Inflammatory macrophage treated with lipopolysaccharide for 1 hour (primary cell): ENCODE measurements around the gene FGFBP3.
"Not testable (repeated sequence)": the region's sequence is repeated elsewhere in the genome, so short reads cannot be mapped to it uniquely, and the experiment has no call there.

Source experiments
- DNase-seq, 2 donors: peaks; one replicate each; pipeline ENCODE4 v3.0.0-alpha.2; 2020 to 2022

The FGFBP3 gene

GRCh38 chr10:91897421-91897820 lies 11.9 kb downstream of the FGFBP3 start:
- DNase-seq: no peak

- DNase-seq: no peak
Observed at GRCh38 chr10:91896212-91896756, 13.0 kb downstream of the FGFBP3 start.

GRCh38 chr10:91894261-91894685 lies 15.0 kb downstream of the FGFBP3 start:
- not testable (repeated sequence) for DNase-seq

DNA sequence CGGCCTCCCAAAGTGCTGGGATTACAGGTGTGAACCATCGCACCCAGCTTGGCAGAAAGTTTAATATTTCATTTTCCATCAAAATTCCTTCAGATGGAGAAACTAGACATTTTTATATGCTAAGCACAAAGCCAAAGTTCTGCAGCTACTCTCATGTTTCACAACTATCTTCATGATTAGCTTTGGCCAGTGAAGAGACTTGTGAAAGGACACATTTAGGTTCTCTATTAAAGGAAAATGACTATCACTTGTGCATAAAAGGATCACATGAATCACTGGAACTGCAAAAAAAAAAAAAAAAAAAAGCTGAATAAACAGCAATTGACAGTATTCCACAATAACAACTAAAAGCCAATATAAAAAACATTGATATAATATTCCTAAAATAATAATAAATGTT lies 16.2 kb downstream of the FGFBP3 start:
- no peak for DNase-seq

DNA sequence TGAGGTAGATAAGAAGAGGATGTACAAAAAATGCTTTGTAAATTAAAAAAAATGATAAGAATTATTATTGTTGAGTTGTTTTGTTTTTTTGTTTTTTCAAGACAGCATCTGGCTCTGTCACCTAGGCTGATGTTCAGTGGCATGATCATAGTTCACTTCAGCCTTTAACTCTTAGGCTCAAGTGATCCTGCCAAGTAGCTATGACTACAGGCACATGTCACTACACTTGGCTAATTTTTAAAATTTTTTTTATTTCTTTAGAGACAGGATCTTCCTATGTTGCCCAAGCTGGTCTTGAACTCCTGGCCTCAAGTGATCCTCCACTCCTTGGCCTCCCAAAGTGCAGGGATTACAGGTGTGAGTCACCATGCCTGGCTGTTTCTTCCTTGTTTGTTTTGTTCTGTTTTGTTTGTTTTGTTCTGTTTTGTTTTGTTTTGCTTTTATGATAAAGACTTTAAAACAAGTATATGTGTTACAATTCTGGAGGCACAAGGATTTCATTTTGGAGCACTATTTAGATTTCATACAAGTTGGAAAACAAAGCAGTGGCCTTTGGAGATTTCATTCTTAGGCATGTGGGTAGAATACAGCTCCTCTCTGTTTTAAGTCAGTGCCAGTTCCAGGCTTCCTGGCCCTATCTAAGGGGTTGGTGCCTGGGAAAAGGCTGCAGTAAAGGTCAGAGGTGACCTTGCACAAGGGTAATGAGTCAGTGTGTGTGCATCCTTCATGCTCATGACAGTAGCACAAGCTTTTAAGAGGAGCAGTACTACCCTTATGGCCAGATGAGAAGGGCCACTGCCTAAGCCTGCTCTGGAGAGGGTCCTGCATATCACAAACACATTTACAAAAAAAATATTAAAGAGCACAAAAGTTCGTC lies 17.9 kb downstream of the FGFBP3 start:
- no peak for DNase-seq

DNA sequence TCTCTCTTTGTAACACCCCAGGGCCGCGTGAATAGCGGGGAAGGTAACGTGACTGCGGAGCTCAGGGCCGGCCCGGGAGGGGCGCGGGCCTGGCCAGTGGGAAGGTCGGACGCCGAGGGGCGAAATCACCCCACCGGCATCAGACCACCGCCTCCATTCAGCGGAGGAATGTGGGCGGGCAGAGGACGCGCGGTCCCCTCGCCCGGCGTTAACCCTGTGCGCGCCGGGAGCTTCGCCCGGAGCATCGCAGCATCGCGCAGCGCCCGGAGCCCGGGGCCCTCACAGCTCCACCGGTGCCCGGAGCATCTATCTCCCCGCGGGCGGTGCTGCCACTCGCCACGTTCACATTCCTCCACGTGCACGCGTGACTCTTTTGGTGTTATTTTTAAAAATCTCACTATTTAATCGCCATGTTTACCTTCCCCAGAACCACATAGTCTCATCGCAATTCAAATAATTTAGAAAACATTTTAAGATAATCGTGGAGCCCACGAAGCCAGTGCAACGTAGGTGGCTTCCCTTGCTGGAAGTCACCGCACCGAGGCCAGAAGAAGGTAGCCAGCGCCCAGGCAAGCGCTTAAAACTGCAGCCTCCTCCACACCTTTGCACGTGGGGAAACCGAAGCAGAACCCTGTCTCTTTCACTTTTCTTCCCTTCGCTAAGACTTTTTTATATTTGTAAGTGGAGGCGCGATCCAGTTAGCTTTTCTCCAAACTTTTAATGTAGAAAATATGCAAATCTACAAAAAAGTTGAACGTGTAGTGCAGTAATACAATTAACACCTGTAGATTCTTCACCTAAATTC lies 21.8 kb downstream of the FGFBP3 start:
- DNase-seq: no peak

GRCh38 chr10:91886954-91887271 lies 22.4 kb downstream of the FGFBP3 start:
- no peak for DNase-seq

DNA sequence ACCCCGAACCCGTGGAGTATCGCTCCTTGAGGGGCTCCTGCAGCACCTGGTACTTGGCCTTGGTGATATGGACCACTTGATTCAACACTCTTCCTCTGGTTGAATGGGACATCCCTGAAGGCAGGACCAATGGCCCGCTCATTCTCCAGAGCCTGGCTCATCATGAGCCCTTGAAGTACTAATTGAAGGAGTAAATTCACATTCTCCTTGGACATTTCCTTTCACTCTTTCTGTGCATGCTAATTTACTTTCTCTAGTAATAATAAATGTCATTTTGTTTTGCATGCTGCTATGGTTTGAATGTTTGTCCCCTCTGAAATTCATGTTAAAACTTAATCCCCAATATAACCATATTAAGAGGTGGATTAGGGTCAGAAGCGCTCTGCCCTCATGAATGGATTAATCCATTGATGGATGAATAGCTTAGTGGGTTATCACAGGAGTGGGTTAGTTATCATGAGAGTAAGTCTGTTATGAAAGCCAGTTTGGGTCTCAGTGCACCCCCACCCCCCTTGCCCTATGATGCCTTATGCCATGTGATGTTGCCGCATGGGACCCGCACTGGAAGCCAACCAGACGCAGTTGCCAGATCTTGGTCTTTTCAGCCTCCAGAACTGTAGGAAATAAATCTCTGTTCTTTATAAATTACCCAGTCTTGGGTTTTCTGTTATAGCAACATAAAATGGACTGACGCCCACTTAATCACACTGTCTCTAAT lies 23.8 kb downstream of the FGFBP3 start:
- DNase-seq: no peak

DNA sequence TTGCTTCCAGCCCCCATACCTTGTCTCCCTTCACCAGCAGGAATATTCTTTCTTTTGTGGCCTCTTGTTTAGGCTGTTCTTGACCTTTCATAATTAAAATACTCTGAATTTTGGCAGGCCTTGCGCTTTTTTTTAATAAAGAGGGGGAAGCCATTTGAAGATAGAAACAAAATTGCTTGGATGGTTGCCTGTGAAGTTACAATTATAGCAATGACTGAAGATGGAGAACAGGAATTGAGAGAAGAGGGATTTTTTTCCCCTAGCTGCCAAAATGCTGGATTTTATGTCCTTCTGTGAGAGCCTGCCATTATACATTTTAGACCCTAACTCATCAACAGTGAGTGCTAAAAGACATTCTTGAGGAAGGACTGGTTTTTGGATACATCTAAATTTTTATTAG lies 24.8 kb downstream of the FGFBP3 start:
- DNase-seq: no peak

- DNase-seq: no peak
Observed at GRCh38 chr10:91883549-91884444, 25.5 kb downstream of the FGFBP3 start.

GRCh38 chr10:91880310-91880709 lies 29.0 kb downstream of the FGFBP3 start:
- no peak for DNase-seq

GRCh38 chr10:91879515-91880170 lies 29.6 kb downstream of the FGFBP3 start:
- no peak for DNase-seq

DNA sequence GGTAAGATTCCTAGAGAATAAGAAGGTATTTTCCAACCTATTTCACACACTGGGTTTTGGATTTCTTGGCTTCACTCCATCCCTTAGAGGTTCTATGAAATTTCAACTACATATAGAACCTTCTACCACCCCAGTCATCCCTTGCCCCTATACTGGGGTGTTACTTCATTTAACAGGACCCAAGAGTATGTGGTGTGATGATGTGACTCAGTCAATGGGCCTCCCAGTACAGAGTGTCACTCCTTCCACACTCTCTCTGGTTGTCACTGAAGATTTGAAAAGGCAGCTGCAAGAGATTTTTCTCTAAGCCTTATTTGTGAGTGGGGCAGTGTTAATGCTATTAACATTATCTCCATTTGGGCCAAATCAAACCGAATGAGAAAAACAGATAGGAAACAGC lies 33.5 kb downstream of the FGFBP3 start:
- DNase-seq: no peak

- no peak for DNase-seq
Observed at GRCh38 chr10:91875156-91875555, 34.1 kb downstream of the FGFBP3 start.

GRCh38 chr10:91865562-91866081 lies 43.7 kb downstream of the FGFBP3 start:
- no peak for DNase-seq

- DNase-seq: no peak
Observed at GRCh38 chr10:91864744-91865143, 44.5 kb downstream of the FGFBP3 start.

DNA sequence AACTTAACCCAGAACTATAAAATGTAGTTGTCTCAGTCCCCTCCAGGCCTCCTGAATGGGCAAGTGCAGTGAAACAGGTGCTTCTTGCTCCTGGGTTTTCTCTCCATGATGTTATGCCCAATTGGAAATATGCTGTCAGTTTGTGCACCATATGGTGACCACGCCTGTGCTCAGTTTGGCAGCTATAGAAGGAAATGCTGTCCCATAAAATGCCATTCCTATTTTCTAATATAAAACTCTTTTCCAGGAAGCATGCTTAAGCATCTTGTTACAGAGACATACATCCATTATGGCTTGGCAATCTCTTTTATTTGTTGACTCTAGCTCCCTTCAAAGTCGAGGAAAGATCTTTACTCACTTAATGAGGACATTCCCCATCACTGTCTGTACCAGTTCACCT lies 45.2 kb downstream of the FGFBP3 start:
- DNase-seq: no peak

- DNase-seq: no peak
Observed at GRCh38 chr10:91860885-91861284, 48.4 kb downstream of the FGFBP3 start.

DNA sequence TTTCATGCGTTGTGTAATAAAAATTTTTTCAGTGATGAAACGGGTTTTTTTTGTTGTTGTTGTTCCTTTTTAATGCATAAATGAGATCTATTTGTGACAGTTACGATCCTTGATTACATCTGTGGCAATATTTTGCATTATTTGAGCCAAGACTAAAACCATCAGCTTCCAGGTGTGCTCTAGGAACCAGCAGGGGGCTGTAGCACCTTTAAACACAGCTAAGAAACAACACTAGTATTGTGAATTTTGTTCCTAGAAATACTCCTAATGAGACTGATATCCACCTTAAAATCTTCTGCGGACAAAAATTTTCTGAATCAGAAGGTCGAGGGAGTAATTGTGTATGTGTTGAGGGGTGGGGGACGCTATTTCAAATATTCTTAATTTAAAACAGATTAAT lies 52.6 kb downstream of the FGFBP3 start:
- no peak for DNase-seq
